ENCODE measurements around the gene NPFFR1. TPM values are rescaled to one million over a fixed set of nuclear protein-coding genes. Genes with fewer than 3 reads are reported as not detected.

The NPFFR1 gene
- total and polyA plus RNA-seq, 2 experiments from 2014 or later: 0.03 to 0.05 TPM

- TF ChIP-seq, protein P1, sequence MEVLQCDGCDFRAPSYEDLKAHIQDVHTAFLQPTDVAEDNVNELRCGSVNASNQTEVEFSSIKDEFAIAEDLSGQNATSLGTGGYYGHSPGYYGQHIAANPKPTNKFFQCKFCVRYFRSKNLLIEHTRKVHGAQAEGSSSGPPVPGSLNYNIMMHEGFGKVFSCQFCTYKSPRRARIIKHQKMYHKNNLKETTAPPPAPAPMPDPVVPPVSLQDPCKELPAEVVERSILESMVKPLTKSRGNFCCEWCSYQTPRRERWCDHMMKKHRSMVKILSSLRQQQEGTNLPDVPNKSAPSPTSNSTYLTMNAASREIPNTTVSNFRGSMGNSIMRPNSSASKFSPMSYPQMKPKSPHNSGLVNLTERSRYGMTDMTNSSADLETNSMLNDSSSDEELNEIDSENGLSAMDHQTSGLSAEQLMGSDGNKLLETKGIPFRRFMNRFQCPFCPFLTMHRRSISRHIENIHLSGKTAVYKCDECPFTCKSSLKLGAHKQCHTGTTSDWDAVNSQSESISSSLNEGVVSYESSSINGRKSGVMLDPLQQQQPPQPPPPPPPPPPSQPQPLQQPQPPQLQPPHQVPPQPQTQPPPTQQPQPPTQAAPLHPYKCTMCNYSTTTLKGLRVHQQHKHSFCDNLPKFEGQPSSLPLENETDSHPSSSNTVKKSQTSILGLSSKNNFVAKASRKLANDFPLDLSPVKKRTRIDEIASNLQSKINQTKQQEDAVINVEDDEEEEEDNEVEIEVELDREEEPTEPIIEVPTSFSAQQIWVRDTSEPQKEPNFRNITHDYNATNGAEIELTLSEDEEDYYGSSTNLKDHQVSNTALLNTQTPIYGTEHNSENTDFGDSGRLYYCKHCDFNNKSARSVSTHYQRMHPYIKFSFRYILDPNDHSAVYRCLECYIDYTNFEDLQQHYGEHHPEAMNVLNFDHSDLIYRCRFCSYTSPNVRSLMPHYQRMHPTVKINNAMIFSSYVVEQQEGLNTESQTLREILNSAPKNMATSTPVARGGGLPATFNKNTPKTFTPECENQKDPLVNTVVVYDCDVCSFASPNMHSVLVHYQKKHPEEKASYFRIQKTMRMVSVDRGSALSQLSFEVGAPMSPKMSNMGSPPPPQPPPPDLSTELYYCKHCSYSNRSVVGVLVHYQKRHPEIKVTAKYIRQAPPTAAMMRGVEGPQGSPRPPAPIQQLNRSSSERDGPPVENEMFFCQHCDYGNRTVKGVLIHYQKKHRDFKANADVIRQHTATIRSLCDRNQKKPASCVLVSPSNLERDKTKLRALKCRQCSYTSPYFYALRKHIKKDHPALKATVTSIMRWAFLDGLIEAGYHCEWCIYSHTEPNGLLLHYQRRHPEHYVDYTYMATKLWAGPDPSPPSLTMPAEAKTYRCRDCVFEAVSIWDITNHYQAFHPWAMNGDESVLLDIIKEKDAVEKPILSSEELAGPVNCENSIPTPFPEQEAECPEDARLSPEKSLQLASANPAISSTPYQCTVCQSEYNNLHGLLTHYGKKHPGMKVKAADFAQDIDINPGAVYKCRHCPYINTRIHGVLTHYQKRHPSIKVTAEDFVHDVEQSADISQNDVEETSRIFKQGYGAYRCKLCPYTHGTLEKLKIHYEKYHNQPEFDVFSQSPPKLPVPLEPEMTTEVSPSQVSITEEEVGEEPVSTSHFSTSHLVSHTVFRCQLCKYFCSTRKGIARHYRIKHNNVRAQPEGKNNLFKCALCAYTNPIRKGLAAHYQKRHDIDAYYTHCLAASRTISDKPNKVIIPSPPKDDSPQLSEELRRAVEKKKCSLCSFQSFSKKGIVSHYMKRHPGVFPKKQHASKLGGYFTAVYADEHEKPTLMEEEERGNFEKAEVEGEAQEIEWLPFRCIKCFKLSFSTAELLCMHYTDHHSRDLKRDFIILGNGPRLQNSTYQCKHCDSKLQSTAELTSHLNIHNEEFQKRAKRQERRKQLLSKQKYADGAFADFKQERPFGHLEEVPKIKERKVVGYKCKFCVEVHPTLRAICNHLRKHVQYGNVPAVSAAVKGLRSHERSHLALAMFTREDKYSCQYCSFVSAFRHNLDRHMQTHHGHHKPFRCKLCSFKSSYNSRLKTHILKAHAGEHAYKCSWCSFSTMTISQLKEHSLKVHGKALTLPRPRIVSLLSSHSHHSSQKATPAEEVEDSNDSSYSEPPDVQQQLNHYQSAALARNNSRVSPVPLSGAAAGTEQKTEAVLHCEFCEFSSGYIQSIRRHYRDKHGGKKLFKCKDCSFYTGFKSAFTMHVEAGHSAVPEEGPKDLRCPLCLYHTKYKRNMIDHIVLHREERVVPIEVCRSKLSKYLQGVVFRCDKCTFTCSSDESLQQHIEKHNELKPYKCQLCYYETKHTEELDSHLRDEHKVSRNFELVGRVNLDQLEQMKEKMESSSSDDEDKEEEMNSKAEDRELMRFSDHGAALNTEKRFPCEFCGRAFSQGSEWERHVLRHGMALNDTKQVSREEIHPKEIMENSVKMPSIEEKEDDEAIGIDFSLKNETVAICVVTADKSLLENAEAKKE (CRISPR knock-in tag; IDR thresholded peaks at IDR 0.05): no peak
- TF ChIP-seq NANOG (IDR thresholded peaks at IDR 0.05; ENCODE audit: borderline replicate concordance) (no peak), ZNF331 (CRISPR knock-in tag; IDR thresholded peaks at IDR 0.05; ENCODE audit: low read depth) (no peak), CREB1 (CRISPR knock-in tag; IDR thresholded peaks at IDR 0.05; ENCODE audit: low read depth) (no peak)
Observed at GRCh38 chr10:70234668-70235447, 48.9 kb downstream of the NPFFR1 start (continued).

GRCh38 chr10:70233939-70234300, 49.9 kb downstream of the NPFFR1 start:
- Histone ChIP-seq H3F3A (replicated peaks; ENCODE audit: low read depth) (no peaks in the 10 kb centered on the region), H3K79me2 (replicated peaks; ENCODE audit: insufficient read depth) (peaks cover 20% of the 10 kb centered on the region), H3K4me1 (ENCODE audit: insufficient read depth) (peaks cover 12% of the 10 kb centered on the region), H3K27ac (ENCODE audit: low read depth) (no peak overlapping the region), H3K4me2 (peak overlapping the region; percentile 88), H3K36me3 (ENCODE audit: insufficient read depth) (peaks cover 5% of the 10 kb centered on the region; the same call in 1 of the 2 replicates), H4K20me1 (replicated peaks; ENCODE audit: insufficient read depth) (peaks cover 6% of the 10 kb centered on the region; the same call in 1 of the 2 replicates), H2AFZ (peak overlapping the region; percentile 75), H3K27me3 (ENCODE audit: insufficient read depth) (peaks cover 9% of the 10 kb centered on the region), H3K4me3 (peak overlapping the region; percentile 96), H3K9me2 (ENCODE audit: insufficient read depth) (no peaks in the 10 kb centered on the region)
- TF ChIP-seq REST (IDR thresholded peaks at IDR 0.05; ENCODE audit: unreplicated experiment) (no peak), CREB1 (CRISPR knock-in tag; IDR thresholded peaks at IDR 0.05; ENCODE audit: low read depth) (no peak), EZH2phosphoT487 (IDR thresholded peaks at IDR 0.05; ENCODE audit: unreplicated experiment) (no peak), ZNF331 (CRISPR knock-in tag; IDR thresholded peaks at IDR 0.05; ENCODE audit: low read depth) (no peak)
- TF ChIP-seq, protein P2, sequence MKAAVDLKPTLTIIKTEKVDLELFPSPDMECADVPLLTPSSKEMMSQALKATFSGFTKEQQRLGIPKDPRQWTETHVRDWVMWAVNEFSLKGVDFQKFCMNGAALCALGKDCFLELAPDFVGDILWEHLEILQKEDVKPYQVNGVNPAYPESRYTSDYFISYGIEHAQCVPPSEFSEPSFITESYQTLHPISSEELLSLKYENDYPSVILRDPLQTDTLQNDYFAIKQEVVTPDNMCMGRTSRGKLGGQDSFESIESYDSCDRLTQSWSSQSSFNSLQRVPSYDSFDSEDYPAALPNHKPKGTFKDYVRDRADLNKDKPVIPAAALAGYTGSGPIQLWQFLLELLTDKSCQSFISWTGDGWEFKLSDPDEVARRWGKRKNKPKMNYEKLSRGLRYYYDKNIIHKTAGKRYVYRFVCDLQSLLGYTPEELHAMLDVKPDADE (IDR thresholded peaks at IDR 0.05): no peak
- Mint-ChIP-seq H3K9me3 (peaks cover 19% of the 10 kb centered on the region), H3K27ac (peak overlapping the region; percentile 96; the same call in 1 of the 2 replicates), H3K27me3 (ENCODE audit: insufficient read depth, low read depth, poor library complexity) (peaks cover 4% of the 10 kb centered on the region), H3K4me1 (peaks cover 6% of the 10 kb centered on the region; the same call in 2 of the 3 replicates), H3K4me3 (peak overlapping the region; percentile 87), H3K36me3 (ENCODE audit: low read depth) (peaks cover 19% of the 10 kb centered on the region)
- ATAC-seq: peak; percentile 3; the same call in 2 of the 3 replicates
- DNase-seq (ENCODE audit: low spot score): no peak
